ENCODE data around the gene NELL2.

- TF ChIP-seq, protein P1, sequence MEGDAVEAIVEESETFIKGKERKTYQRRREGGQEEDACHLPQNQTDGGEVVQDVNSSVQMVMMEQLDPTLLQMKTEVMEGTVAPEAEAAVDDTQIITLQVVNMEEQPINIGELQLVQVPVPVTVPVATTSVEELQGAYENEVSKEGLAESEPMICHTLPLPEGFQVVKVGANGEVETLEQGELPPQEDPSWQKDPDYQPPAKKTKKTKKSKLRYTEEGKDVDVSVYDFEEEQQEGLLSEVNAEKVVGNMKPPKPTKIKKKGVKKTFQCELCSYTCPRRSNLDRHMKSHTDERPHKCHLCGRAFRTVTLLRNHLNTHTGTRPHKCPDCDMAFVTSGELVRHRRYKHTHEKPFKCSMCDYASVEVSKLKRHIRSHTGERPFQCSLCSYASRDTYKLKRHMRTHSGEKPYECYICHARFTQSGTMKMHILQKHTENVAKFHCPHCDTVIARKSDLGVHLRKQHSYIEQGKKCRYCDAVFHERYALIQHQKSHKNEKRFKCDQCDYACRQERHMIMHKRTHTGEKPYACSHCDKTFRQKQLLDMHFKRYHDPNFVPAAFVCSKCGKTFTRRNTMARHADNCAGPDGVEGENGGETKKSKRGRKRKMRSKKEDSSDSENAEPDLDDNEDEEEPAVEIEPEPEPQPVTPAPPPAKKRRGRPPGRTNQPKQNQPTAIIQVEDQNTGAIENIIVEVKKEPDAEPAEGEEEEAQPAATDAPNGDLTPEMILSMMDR (conservative IDR thresholded peaks at IDR 0.05 in 1 of 2, IDR thresholded peaks at IDR 0.05 in 1 of 2; ENCODE audit: extremely low read depth in 1 of 2, insufficient read depth in 1 of 2, low read depth in 1 of 2, low read length in 2 of 2), result no peak
- no peak for TF ChIP-seq EZH2 (IDR thresholded peaks at IDR 0.05; ENCODE audit: borderline replicate concordance, low read length)
Measured at GRCh38 chr12:44716711-44717110, 159.4 kb downstream of the NELL2 start.
